LoVo (cell line): ENCODE measurements around the gene CIAO2B.
A peak's percentile ranks its signal among the peaks of the same experiment; 100 is the strongest.
"Not testable (repeated sequence)": the region's sequence is repeated elsewhere in the genome, so short reads cannot be mapped to it uniquely, and the experiment has no call there.

Experiments used
- DNase-seq: peaks from one replicate; pipeline ENCODE4 v3.0.0-alpha.2; 2016; ENCODE audit warnings: low spot score

Gene CIAO2B

DNA sequence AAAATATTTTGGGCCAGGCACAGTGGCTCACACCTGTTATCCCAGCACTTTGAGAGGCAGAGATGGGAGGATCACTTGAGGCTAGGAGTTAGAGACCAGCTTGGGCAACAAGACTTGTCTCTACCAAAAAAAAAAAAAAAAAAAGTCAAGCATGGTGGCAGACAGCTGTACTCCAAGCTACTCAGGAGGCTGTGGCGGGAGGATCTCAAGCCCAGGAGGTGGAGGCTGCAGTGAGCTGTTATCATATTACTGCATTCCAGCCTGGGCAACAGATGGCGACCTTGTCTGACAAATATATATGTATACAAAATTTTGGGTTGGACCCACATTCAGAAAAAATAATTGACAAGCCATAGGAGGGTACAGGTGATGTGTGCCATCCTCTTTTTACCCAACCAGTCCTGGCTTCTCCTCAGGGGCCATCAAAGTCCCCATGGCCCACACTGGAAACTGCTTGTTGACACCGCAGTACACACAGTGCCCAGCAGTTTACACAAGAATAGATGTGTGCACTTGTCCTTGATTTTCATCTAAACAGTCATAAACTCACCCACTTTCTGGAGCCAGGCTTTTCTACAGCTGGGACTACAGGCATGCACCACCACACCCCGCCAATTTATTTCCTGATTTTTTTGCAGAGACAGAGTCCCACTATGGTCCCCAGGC lies 2.8 kb upstream of the CIAO2B start:
- DNase-seq: no peak

DNA sequence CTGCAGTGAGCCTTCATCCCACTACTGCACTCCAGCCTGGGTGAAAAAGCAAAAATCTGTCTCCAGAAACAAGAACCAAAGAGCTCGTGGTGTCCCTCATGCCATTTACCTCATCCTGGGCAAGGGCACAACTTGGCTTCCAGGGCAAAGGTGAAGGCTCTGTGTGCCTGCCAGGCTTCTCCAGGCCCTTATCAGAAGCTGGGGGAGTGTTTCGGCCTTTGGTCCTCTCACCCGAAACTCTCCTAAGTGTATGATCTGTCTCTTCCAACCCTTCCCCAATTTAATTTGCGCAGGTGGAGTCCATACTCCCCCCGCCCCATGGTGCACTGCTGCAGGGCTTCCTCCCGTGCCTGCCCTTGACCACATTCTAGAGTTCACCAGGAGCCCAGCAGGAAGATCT lies 2.3 kb upstream of the CIAO2B start:
- no peak for DNase-seq

DNA sequence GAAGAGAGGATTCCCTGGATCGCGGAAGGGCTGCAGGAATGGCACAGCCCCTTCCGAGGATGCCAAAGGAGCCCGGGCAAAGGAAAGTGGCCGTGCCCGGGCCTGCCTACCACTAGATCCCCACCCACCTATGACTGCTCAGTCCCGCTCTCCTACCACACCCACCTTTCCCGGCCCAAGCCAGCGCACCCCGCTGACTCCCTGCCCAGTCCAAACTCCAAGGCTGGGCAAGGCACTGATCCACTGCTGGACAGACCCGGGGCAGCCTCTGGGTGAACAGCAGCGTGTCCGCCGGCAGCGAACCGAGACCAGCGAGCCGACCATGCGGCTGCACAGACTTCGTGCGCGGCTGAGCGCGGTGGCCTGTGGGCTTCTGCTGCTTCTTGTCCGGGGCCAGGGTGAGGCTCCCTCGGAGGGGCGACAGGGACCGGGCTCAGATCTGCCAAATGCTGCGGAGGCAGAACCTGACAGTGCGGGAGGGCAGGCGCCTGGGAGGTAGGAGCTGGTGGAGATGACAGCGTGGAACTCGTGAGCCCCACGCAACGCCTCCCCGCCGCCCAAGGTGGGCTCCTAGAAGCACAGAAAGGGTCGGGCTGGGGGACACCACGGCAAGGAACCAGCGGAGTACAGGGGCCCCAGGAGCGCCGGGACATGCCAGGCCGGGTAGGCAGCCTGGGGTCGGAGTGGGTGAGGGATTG lies 1.3 kb upstream of the CIAO2B start, which contains the start of gene CES2:
Gene CES2, plus strand, starts transcription at position 203 of the 698 bp plus-strand sequence. Its CDS starts 120 bp downstream, at position 323.
- DNase-seq: peak; percentile 79

GRCh38 chr16:66934839-66935313 lies 674 bp upstream of the CIAO2B start:
- DNase-seq: not testable (repeated sequence)

DNA sequence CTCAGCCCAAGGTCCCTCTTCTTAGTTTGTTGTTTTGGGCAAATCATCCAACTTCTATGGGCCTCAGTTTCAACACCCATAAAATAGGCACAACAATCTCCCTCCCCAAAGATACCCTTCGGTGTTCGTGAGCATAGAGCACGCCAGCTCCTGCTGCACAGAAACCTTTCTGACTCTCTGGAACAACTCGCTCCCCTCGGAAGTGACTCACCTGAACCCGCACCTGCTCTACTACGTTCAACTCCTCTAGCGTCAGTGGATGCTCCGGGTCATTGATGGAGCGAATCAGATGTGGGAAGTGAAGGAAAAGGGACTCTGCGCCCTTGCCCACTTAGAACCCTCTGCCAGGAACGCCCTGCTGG lies 445 bp downstream of the CIAO2B start:
- peak; percentile 29 for DNase-seq

GRCh38 chr16:66932076-66932475 lies 2.1 kb downstream of the CIAO2B start:
- DNase-seq: no peak

DNA sequence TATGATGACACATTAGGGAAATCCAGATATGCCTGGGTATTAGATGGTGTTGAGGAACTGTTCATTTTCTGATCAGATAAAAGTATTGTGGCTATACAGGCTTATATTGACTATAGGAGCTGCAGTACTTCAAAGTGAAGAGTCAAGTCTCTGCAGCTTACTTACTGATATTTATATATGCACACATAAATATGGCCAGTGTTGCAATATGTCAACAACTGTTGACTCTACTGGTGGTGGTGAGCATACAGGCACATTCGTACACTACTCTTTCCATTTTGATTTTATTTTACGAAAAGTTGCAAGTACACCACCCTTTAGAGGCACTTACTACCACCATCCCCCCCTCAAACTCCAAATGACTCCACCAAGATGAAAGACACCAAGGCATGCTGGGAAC lies 2.5 kb downstream of the CIAO2B start:
- DNase-seq: no peak

GRCh38 chr16:66930189-66930588 lies 4.0 kb downstream of the CIAO2B start:
- DNase-seq: peak; percentile 18

GRCh38 chr16:66928702-66929388 lies 5.4 kb downstream of the CIAO2B start:
- no peak for DNase-seq

DNA sequence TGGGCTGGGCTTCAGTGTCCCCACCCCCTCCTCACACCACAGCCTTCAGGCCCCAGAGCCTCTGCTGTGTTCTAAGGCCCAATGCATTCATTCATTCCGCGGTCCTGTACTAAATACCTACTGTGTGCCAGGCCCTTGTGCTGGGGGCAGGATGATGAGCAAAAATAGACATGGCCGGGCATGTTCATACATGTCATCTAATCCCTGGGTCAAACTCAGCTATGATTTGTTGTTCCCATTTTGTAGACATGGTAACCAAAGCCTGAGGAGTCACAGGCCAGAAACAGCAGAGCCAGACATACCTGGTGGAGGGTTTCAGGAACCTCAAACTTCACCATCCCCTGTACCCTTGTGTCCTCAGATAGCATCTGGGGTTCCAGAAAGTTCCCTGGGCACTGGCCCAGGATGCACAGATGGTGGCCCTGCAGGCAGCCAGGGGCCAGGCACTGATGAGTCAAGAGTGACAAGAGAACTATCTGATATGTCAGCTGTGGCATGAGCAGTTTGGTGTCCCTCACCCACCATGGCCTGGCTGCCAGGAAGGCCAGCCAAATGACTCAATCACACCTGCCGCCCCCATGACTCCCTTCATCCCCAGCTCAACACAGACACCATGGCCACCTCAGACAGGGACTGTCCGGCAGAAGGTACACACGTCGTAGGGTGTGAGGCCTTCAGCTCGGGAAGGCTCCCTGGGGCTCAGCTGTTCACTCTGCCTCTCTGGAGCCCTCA lies 6.1 kb downstream of the CIAO2B start:
- no peak for DNase-seq

- DNase-seq: peak; percentile 43
Measured at GRCh38 chr16:66926961-66927436, 7.2 kb downstream of the CIAO2B start.

GRCh38 chr16:66926171-66926947 lies 7.8 kb downstream of the CIAO2B start:
- DNase-seq: no peak

- DNase-seq: no peak
Measured at GRCh38 chr16:66925322-66925840, 8.8 kb downstream of the CIAO2B start, which contains the start of gene RRAD. Gene RRAD, minus strand, starts transcription at chr16:66925535. Its CDS starts 356 bp downstream, at chr16:66925179.

GRCh38 chr16:66924527-66925321 lies 9.5 kb downstream of the CIAO2B start:
- DNase-seq: peak; percentile 23

DNA sequence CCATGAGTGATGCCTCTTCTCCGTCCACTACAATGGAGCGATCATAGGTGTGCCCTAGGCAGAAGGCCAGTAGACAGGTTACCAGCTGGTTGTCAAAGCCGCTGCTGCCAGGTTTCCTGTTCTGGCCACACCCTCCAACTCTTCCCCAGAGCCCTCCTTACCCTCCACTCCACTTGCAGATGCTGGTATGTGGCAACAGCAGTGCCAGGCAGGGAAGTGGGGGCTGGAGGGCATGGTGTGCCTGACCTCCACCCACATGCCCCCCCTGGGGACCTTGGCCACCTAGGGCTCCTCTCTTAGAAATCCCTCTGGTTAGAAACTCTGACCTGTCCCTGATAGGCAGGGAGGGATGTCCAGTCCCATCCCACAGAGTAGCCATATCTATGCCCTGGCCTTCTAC lies 10.3 kb downstream of the CIAO2B start:
- DNase-seq: no peak

GRCh38 chr16:66923247-66923731 lies 10.9 kb downstream of the CIAO2B start:
- no peak for DNase-seq

DNA sequence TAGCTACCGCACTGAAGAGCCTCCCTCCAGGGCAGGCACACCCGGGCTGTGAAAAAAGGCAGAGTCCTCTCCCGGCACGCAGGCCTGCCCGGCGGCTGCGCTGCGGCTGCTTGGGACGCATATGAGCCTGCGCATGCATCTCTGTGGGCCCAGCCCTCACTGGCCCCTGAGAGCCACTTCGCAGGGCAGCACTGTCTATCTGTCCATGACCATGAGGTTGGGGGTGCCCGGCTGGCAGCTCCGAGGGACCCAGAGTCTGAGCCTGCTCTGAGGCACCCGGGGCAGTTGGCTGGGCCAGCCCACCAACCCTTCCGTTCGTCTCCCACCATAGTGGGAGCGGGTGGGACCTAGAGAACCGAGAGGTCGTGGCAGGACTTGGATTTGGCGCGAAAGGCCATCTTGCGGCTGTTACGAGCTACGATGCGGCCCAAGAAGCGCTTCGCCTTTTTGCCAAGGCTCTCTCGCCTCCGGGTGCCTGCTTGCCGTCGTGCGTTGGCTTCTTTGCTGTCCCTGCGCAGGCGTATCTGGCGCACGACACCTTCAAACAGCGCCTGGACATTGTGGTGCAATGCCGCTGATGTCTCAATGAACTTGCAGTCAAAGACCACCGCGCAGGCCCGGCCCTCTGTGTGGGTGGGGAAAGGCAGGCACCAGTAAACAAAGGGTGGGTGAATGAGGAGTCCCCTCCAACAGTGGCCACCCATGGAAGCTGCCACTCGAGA lies 12.3 kb downstream of the CIAO2B start:
- DNase-seq: no peak

- DNase-seq: no peak
Measured at GRCh38 chr16:66920924-66921680, 13.1 kb downstream of the CIAO2B start.

GRCh38 chr16:66920299-66920590 lies 14.0 kb downstream of the CIAO2B start:
- DNase-seq: no peak
